GM19438 (cell line): Measurements from ENCODE around the gene FGFR2.

Experiments used
- ATAC-seq: cut with Tn5 transposase; IDR thresholded peaks from one replicate; pipeline ENCODE4 v1.9.1; 2021; ENCODE audit warnings: low read depth; ENCODE audit not compliant: unreplicated experiment

FGFR2 gene

DNA sequence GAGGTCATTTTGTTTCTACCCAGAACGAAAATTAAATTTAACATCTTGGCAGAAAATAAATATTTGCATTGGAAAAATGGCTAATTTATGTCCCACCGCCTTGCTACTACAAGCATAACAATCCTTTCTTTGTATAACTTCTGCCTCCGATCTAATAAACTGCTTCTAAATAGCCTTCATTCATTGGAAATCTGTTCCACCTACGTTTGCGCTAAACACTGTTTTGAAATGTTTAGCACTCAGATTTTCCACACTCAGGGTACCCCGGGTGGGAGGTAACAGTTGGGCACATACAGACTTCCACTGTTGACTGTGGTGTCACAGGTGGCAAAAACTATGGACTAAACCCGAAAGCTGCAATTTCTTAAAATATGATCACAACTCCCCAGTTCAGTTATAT, 96.4 kb downstream of the FGFR2 start:
- no peak for ATAC-seq

DNA sequence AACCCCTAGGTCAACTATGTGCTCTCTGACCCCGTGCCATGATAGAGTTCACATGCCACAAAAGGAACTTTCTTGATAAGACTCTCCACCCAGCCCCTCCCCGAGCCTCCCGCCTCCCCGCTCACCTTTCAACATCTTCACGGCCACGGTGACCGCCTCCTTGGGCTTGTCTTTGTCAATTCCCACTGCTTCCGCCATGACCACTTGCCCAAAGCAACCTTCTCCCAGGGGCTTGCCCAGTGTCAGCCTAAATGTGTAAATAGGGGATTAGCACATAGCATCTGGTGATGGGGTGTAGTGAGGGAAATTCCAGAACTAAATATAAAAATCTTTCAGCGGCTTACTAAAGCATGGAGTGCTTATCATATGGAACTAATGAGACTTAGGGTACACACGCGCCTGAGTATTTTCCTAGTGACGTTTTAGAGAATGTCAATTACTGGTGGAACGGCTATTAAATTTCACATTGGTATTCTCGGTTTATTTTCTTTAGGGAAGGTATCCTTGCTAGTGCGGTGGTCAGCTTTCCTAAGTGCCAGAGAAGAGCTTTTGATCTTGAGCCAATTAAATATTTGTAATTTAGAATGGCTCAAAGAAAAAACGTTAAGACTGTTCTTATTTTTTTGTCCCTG, 97.4 kb downstream of the FGFR2 start:
- no peak for ATAC-seq

DNA sequence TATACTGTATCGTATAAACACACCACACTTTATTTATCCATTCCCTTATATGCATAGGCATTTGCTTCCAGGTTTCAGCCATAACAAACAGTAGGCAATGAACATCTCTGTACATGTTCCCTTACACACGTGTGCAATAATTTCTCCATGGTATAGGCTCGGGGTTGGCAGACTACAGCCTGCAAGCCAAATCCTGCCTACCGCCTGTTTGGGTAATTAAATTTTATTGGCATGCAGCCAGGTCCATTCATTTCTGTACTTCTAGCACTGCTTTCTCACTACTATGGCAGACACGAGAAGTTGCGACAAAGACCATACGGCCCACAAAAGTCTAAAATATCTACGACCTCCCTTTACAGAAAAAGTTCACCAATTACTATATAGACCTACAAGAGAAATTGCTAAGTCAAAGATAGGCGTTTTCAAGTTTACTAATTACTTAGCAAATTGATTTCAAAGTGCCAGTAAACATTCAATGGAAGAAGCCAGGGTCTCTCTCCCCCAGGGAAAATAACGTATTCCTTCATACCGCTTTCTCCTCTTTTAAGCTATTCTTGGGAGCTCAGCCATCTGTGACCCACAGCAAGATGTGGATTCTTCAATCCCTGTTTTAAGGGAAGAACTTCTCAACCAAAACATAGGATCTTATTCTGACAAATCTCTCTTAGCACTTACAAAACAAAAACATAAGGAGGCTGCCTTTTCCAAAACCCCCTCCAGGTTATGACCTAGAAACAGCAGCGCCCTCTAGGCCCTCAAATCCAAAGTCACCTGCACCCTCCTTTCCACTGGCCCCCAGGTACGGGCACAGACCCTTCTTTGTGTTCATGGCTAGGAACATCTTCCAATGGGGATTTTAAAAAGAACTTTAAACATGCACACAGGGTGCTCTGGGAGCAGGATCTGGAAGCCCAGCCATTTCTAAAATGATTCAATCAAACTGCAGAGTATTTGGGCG, 100.5 kb downstream of the FGFR2 start:
- no peak for ATAC-seq

DNA sequence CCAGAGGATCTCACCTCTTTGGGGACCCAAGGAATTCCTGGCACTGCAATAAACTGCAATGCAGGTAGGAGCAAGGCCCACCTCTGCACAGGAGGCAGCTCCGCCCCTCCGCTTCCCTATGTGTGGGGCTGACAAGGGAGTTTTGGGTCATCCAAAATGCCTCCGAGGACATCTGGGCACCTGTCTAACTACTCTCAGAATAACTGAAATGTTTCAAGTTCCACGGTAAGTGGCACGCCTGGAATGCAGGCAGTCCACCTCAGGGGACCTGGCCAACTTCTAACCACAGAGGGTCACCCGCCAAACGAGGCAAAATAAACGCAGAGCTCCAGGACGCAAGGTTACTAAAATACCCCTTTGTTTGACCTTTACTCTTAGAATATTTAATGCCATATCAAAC, 102.5 kb downstream of the FGFR2 start:
- ATAC-seq: no peak

DNA sequence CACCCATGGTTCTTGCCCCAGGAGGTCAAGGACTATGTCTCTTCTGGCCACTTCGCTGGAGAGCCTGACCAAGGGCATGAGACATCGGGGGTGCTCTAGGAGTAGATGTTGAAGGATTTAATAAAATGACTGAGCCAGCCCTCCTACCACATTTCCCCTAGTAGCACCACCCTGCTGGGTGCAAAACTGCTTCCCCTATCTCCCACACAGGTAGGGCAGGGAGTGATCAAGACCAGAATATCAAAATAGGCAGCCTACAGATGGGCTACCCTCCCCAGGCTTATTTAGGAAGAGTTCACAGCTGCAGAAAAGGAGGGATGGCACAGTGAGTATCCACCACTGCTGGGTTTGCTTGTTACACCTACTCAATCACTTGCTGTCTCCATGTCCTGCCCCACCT, 103.9 kb downstream of the FGFR2 start:
- ATAC-seq: no peak

DNA sequence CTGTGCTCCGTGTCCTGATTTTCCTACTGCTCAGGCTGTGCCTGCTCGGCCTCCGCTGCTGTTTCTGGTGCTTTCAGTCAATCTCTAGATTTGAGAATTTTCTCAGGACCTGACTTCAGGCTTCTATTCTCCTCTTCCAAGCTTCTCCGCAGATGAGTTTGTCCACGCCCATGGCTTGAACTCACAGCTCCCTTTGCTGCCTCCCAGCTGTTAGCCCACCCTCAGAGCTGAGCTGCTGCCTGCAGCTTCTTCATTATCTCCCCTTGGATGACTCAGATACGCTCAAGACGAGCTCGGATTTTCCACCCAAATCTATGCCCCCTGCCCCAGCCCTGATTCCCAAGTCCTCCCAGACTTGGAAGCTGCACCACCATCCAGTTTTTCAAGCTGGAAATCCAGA, 104.7 kb downstream of the FGFR2 start:
- no peak for ATAC-seq

DNA sequence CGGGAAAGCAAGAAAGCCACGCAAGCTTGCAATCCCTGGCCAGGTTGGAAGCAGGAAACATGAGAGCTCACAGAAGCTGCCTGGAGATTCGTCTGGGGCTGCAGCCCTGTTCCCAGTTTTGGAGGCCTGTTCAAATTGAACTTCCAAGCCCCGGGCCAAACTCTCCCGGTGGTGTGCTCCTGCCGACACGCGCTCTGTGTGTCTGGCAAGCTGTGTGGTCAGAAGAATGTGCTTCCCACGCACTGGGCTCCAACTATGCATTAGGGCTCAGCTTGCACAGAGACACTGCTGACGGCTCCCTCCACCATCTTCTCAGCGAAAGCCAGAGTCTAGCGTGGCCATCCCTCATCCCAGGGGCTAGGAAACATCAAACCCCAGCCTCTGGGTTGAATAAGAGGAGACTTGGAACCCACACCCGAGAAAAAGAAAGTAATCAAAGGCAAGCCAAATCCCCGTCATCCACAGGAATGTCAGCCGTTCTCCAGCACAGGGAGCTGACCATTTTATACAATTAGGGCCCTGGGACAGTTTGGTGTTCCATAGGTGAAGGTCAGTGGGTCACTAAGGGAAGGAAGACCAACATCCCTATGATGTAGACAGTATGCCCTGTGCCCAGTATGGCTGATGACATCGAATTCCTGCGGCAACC, 107.2 kb downstream of the FGFR2 start:
- ATAC-seq: no peak

DNA sequence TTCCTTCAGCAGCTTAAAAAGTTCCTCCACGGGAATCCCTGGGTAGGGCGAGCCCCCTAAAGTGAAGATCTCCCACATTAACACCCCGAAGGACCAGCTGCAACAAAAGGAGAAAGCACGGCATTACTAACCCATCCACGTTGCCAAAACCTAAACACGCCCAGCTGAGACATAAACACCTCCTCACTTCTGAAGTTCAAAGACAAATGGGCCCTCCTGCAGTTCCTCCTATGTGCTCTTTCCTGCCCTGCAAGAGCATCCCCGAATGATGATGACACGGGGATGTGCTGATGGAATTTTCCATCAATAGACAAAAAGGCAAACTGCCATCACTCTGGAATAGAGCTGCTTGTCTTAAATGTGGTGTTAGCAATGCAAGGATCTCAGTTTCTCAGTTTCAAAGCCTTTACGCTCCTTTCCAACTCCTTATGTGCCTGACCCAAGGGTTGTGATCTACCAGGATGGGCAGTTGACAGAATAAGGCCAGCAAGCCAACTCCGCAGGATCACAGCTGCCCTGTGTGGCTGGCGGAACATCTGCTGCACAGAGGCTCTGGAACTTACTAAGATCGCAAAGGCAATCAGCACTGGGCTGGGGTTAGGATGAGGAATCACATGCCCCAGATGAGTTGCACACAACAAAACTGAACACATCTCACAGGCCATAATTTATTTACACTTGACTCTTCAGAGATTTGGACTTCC, 112.7 kb downstream of the FGFR2 start:
- ATAC-seq: no peak

DNA sequence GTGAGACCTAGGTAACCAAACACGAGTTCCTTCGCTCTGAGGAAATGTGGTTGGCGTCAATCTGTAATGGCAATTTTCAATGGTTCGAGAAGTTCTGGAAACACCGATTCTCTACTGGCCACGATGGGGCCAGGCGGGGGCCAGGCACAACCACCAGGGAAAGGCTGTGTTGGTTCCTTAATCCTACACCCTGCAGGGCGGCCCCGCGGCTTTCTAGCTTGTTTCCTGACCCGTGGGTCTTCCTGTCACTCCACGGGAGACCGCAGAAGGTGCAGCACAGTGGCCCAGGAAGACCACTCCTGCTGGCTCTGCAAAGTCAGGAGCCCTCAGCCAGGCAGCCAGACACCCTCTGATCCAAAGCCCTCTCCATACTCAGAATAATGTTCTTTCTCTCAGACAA, 113.4 kb downstream of the FGFR2 start:
- no peak for ATAC-seq

DNA sequence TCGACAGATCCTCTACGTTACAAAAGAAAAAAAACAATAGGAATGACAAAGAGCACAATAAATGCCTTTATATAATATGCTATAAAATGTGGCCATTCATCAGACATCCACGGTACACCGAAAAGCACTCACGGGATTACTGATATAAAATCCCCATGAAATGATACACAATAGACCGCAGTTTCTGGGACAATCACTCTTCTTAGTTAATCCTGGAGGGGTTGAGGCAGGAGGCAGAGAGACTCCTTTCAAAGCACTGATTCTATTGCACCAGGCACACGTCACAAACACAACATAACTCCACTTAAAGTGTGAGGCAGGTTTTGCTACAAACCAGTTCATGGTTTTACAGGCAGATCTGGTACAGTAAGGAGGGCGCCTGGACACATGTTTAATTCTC, 113.8 kb downstream of the FGFR2 start:
- ATAC-seq: no peak

DNA sequence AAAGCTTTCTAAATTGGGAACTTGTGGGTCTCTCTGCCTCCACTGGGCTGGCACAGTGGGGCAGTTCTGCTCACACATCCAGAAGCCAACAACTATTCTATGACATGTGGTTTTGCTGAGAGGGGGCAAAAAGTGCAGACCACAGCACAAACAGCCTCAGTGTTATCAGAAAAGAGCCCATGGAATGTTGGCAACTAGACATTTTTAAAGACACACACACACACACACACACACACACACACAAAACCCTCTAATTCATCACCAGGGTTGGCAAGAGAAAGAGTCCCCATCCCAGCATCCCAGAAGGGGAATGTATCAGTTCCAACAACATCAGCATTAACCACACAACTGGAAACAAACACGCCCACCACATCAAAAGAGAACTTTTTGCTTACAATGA, 117.1 kb downstream of the FGFR2 start:
- ATAC-seq: no peak

DNA sequence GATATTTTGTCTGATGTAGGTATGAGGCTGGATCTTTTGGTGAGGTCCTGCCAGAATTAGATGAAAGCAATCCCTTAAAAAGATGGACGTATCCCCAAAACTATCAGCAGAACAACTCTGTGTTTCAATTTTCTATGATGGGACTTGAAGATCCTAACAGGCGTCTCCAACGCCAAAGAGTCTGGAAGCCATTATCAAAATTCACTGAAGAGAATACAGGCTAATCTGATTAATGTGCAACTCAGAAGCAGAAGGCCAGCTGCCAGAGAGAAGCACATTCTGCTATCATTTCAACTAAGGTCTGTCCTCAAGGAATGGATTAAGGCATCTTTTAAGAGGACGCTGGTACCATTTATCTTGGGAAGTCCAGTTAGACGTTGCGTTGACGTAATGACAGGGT, 119.7 kb downstream of the FGFR2 start:
- no peak for ATAC-seq

DNA sequence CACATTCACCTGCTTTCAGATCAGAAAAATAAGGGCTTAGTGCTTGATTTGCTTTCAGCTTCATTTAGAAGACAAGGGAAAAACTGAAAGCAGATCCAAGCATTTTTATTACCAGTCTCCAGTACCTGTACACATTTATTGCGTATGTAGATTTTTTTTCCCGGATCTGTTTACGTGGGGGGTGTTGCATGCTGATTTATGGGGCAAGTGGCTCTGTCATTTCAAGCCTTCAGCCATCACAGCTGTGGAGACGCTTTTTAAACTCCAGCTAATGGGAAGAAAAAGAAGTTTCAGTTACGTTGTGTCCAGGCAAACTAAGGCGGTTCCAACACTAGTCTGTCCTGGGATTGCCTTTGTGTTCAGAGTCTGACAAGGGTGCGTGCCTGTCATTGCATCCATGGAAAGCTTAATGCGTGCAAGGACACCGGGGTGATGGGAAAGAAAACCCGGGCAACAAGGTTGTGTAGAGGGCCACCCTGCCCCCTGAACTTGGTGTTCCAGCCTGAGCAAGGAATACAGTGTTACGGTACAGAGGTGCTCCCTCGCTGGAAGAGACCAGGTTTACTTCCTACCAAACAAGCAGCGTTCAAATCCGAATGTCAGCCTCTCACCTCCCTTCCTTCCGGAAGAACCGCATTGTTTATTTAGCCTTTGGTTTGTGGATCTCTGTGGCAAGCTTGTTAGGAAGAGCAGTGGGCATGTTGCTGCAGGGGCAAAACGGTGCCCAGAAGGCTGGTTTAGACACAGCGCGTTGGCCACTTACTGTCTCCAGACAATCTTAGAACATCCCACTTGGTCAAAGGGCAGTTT, 128.2 kb downstream of the FGFR2 start:
- no peak for ATAC-seq

DNA sequence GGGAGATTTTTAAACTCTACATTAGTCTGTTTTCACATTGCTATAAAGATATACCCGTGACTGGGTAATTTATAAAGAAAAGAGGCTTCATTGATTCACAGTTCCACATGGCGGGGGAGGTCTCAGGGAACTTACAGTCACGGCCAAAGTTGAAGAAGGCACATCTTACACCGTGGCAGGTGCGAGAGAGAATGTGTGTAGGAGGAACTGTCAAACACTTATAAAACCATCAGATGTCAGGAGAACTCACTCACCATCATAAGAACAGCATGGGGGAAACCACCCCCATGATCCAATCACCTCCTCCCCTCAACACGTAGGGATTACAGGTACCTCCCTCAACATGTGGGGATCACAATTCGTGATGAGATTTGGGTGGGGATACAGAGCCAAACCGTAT, 129.5 kb downstream of the FGFR2 start:
- ATAC-seq: no peak

DNA sequence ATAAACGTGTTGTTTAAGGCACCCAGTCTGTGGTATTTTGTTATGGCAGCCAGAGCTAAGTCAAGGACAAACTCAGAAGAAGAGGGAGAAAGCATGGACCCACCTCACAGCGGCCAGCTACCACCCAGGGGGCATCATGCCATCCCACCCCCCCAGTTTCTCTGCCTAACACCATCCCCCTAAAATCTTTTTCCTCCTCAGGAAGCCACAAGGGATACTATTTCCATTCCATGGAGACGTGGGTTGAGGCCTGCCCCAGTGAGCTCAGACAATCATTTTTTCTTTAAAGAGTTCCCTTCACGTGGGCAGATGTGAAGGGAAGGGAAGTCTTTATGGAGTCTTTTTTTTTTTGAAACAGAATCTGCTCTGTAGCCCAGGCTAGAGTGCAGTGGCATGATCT, 131.8 kb downstream of the FGFR2 start:
- ATAC-seq: no peak

DNA sequence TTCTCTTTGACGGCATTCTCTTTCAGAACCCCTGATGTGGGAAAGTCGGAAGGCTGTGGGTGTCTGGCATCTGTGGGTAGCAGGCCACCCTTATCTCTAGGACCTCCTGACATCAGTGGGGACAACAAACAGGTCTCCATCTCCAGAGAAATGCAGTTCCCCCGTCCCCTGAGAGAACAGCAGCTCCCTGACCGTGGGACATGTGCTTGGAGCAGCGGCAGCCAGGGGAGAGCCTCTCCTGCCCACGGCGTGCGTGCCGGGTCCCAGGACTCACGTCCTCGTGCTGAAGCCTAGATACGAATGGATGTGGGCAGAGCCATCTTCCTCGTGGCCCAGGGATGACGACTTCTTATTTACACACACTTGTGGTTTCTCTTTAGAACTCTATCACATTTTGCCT, 133.0 kb downstream of the FGFR2 start:
- no peak for ATAC-seq

DNA sequence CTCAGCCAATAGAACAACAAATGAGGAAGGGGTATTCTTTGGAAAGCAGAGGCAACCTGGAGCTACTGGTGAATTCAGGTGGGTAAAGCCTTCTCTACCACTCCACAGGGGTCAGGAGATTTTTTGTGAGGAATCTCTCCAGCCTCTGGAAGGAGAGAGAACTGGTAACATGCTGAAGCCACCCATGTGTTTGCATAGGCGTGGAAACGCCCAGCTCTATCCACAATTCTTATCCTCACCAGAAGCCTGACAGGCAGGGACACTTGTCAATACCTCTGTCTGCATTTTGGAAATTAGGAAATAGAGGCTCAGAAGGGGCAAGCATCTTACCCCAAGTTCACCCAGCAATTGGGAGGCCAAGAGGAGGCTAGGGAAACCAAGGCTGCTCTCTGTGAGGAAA, 133.7 kb downstream of the FGFR2 start:
- ATAC-seq: no peak

DNA sequence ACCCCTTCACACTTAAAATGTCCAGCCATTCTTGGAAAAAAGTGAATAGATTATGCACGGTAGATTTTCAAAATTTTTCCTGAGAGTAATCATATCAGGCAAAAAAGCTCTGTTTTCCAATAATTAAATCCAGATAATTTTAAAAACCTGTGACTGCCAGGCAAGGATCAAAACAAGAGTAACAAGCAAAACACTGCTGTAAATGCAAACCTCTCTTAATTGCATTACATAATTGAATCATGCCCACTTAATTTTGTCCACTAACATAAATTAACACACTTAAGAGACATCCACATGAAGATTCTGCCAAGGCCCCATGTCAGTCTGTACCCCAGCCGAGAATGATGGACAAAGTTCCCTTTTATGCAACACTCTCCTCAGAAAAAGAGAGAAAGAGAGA, 135.3 kb downstream of the FGFR2 start:
- ATAC-seq: no peak

DNA sequence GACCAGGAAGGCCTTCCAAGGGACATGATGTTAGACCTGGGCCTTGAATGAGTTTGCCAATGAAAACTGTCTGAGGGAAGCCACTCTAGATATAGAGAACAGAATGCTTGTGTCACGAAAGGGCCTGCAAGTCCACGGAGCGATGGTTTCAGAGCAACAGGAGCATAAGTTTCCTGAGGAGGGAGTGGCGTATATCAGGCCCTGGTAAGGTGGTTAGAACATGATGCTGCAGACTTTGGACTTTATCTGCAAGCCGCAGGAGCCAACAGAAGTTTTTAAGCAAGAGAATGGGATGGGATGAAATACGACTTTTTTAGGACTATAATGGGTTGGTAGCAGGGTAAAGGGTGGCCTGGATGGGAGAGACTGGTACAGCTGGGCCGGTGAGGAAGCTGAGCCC, 136.0 kb downstream of the FGFR2 start:
- ATAC-seq: no peak

DNA sequence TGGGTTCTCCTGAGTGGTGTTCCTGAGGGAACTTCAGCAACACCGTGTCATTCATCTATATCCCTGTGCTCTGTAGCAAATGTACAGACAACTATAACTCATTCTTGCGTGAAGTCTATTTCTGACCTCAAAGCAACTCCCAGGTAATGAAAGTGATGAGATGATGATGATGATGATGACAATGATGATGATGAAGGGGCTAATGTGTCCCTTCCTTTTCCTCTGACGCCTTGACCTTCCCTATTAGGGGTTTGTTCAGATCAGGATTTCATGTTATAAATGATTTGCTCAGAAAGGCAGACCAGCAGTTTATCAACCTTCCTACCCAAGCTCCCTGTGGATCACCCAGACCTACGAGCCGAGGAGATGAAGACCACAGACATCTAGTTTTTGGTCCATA, 136.9 kb downstream of the FGFR2 start:
- ATAC-seq: no peak
